IMR-90 (cell line): Measurements from ENCODE around the gene RNF217. TPM values are rescaled to one million over a fixed set of nuclear protein-coding genes. Genes with fewer than 3 reads are reported as not detected.

Experiments
- ATAC-seq: fragments of 200-7000 bp; cut with Tn5 transposase; 2 replicates; pipeline ENCODE4 v1.9.1; 2020; ENCODE audit warnings: low read depth, mild to moderate bottlenecking, moderate library complexity
- BruUV-seq: library from RNA; stranded (reverse); fragments of 400-500 nt; replicated peaks from 2 replicates; lab custom pipeline; 2021; lab: Mats Ljungman, UMichigan
- CTCF ChIA-PET: fragments of 300-600 bp; formaldehyde crosslinking; extraction: SDS; loops from one replicate; lab custom pipeline; 2021; ENCODE audit warnings: antibody characterized with exemption; lab: Yijun Ruan, JAX
- POLR2A ChIA-PET: fragments of 300-600 bp; sonication (Branson Sonifier 250); formaldehyde crosslinking; loops from one replicate; lab custom pipeline; 2022; ENCODE audit warnings: antibody characterized with exemption; ENCODE audit not compliant: unreplicated experiment; lab: Charles Lee
- DNase-seq: peaks from one replicate; pipeline ENCODE4 v3.0.0; 2013
- H2AFZ ChIP-seq: replicated peaks from 2 replicates; pipeline ENCODE3; 2013; ENCODE audit warnings: low read length, mild to moderate bottlenecking; ENCODE audit not compliant: poor library complexity
- H2AK5ac ChIP-seq: 2 replicates; pipeline ENCODE4 v1.6.1; 2013; ENCODE audit warnings: low read depth, low read length, inconsistent platforms
- H2AK9ac ChIP-seq: replicated peaks from 2 replicates; pipeline ENCODE3; 2013; ENCODE audit warnings: mild to moderate bottlenecking, low read depth, low read length, moderate library complexity; ENCODE audit not compliant: poor library complexity
- H2BK120ac ChIP-seq: 2 replicates; pipeline ENCODE4 v1.6.1; 2013; ENCODE audit warnings: low read depth, low read length, inconsistent platforms
- H2BK15ac ChIP-seq: 3 replicates; pipeline ENCODE4 v1.6.1; 2013; ENCODE audit warnings: low read depth, low read length, inconsistent platforms
- H2BK20ac ChIP-seq: 2 replicates; pipeline ENCODE4 v1.6.1; 2013; ENCODE audit warnings: low read depth, mild to moderate bottlenecking, inconsistent platforms, low read length, moderate library complexity
- H2BK5ac ChIP-seq: 2 replicates; pipeline ENCODE4 v1.6.1; 2013; ENCODE audit warnings: mild to moderate bottlenecking, low read depth, low read length, inconsistent platforms; ENCODE audit not compliant: poor library complexity, severe bottlenecking
- H3K14ac ChIP-seq: replicated peaks from 2 replicates; pipeline ENCODE4 v1.6.1; 2013; ENCODE audit warnings: low read depth, low read length, inconsistent platforms
- H3K18ac ChIP-seq: 2 replicates; pipeline ENCODE4 v1.6.1; 2013; ENCODE audit warnings: low read depth, low read length, control low read depth
- H3K23ac ChIP-seq: 2 replicates; pipeline ENCODE4 v1.6.1; 2013; ENCODE audit warnings: low read depth, low read length, inconsistent platforms
- H3K27ac ChIP-seq: 2 replicates; pipeline ENCODE4 v1.5.1; 2013; ENCODE audit warnings: mild to moderate bottlenecking, control low read depth, low read length; ENCODE audit not compliant: insufficient read depth
- H3K27me3 ChIP-seq: 2 replicates; pipeline ENCODE4 v1.6.1; 2013; ENCODE audit warnings: low read length; ENCODE audit not compliant: control insufficient read depth, insufficient read depth
- H3K36me3 ChIP-seq: 2 replicates; pipeline ENCODE4 v1.6.1; 2013; ENCODE audit warnings: low read length, mixed read lengths; ENCODE audit not compliant: control insufficient read depth, insufficient read depth
- H3K4ac ChIP-seq: 2 replicates; pipeline ENCODE4 v1.6.1; 2013; ENCODE audit warnings: low read depth, low read length, inconsistent platforms
- H3K4me1 ChIP-seq: 2 replicates; pipeline ENCODE4 v1.6.1; 2013; ENCODE audit warnings: low read length, mixed read lengths; ENCODE audit not compliant: control insufficient read depth, insufficient read depth
- H3K4me2 ChIP-seq: 2 replicates; pipeline ENCODE4 v1.6.1; 2013; ENCODE audit warnings: low read depth, mild to moderate bottlenecking, control low read depth, low read length, moderate library complexity
- H3K4me3 ChIP-seq: 2 replicates; pipeline ENCODE4 v1.5.1; 2013; ENCODE audit warnings: low read depth, mild to moderate bottlenecking, control low read depth, low read length, moderate library complexity; ENCODE audit not compliant: insufficient read depth
- H3K56ac ChIP-seq: 2 replicates; pipeline ENCODE4 v1.6.1; 2013; ENCODE audit warnings: low read length, inconsistent platforms; ENCODE audit not compliant: insufficient read depth; ENCODE audit errors: extremely low read depth
- H3K79me1 ChIP-seq, 2 experiments: 2 replicates each; pipeline ENCODE4 v1.6.1; 2013; ENCODE audit warnings: low read length in 2 of 2, inconsistent platforms in 1 of 2, low read depth in 1 of 2
- H3K9ac ChIP-seq: 2 replicates; pipeline ENCODE4 v1.6.1; 2013; ENCODE audit warnings: low read depth, low read length, control low read depth
- H3K9me1 ChIP-seq: 2 replicates; pipeline ENCODE4 v1.6.1; 2013; ENCODE audit warnings: low read length, inconsistent platforms; ENCODE audit not compliant: insufficient read depth
- H3K9me3 ChIP-seq: 2 replicates; pipeline ENCODE4 v1.6.1; 2013; ENCODE audit warnings: low read length; ENCODE audit not compliant: control insufficient read depth, insufficient read depth
- H4K20me1 ChIP-seq: 2 replicates; pipeline ENCODE4 v1.6.1; 2013; ENCODE audit warnings: low read length, inconsistent platforms; ENCODE audit not compliant: insufficient read depth
- H4K5ac ChIP-seq: 2 replicates; pipeline ENCODE4 v1.6.1; 2013; ENCODE audit warnings: mild to moderate bottlenecking, low read depth, low read length, control low read depth
- H4K8ac ChIP-seq, 2 experiments: 2 replicates each; pipeline ENCODE4 v1.6.1; 2013; ENCODE audit warnings: low read depth in 2 of 2, low read length in 2 of 2, control low read depth in 1 of 2, inconsistent platforms in 1 of 2
- H4K91ac ChIP-seq: 2 replicates; pipeline ENCODE4 v1.6.1; 2013; ENCODE audit warnings: low read depth, low read length, inconsistent platforms; ENCODE audit not compliant: insufficient read depth
- BHLHE40 ChIP-seq: fragments of 150-350 bp; IDR thresholded peaks from 2 replicates; pipeline ENCODE4 v1.6.1; 2016; ENCODE audit warnings: mild to moderate bottlenecking, low read depth, low read length
- CHD1 ChIP-seq: IDR thresholded peaks from 2 replicates; pipeline ENCODE4 v1.6.1; 2012; ENCODE audit warnings: low read depth, low read length, improper control_type of control experiment
- ELK1 ChIP-seq: fragments of 150-350 bp; IDR thresholded peaks from 2 replicates; pipeline ENCODE4 v1.6.1; 2016; ENCODE audit warnings: low read depth, mild to moderate bottlenecking, low read length, moderate library complexity, borderline replicate concordance
- MAFK ChIP-seq: IDR thresholded peaks from 2 replicates; pipeline ENCODE4 v1.6.1; 2012; ENCODE audit warnings: low read depth, low read length, improper control_type of control experiment
- MAZ ChIP-seq: IDR thresholded peaks from 2 replicates; pipeline ENCODE4 v1.6.1; 2012; ENCODE audit warnings: low read depth, mild to moderate bottlenecking, low read length, improper control_type of control experiment, moderate library complexity, borderline replicate concordance
- MXI1 ChIP-seq: IDR thresholded peaks from 2 replicates; pipeline ENCODE4 v1.6.1; 2012; ENCODE audit warnings: low read depth, mild to moderate bottlenecking, low read length, moderate library complexity, borderline replicate concordance
- NFE2L2 ChIP-seq: fragments of 150-350 bp; IDR thresholded peaks from 2 replicates; pipeline ENCODE4 v1.6.1; 2016; ENCODE audit warnings: low read depth, mild to moderate bottlenecking, low read length
- POLR2A ChIP-seq: IDR thresholded peaks from 2 replicates; pipeline ENCODE4 v1.6.1; 2012; ENCODE audit warnings: mild to moderate bottlenecking, low read depth, low read length
- RAD21 ChIP-seq: IDR thresholded peaks from 2 replicates; pipeline ENCODE4 v1.6.1; 2012; ENCODE audit warnings: low read length, improper control_type of control experiment
- RFX5 ChIP-seq: IDR thresholded peaks from 2 replicates; pipeline ENCODE4 v1.8.0; 2012; ENCODE audit warnings: low read depth, mild to moderate bottlenecking, low read length, moderate library complexity
- USF2 ChIP-seq: fragments of 150-350 bp; IDR thresholded peaks from 2 replicates; pipeline ENCODE4 v1.6.1; 2017; ENCODE audit warnings: mild to moderate bottlenecking, antibody characterized with exemption, low read length, low read depth
- dilution Hi-C: fragments of 300-500 bp; cut with HindIII; formaldehyde crosslinking; loops from one replicate; pipeline ENCODE4 v1.14.3; 2018; ENCODE audit warnings: low sequenced_read_pairs; ENCODE audit not compliant: unreplicated experiment
- in situ Hi-C: fragments of 300-500 bp; cut with MboI; formaldehyde crosslinking; loops from 3 replicates; pipeline ENCODE4 v1.14.3; 2019; ENCODE audit warnings: low sequenced_read_pairs, inconsistent platforms, mixed read lengths
- intact Hi-C: fragments of 100-400 bp; cut with micrococcal nuclease; formaldehyde crosslinking; loops from 2 replicates; pipeline ENCODE4 v1.10.0; 2022
- polyA plus RNA-seq, 3 experiments: library from polyadenylated mRNA; depleted of rRNA; stranded (reverse); fragments of >200 nt; gene quantifications; 2 replicates each; pipeline ENCODE4 v1.2.3, GENCODE V29; 2012; ENCODE audit warnings: low replicate concordance in 1 of 3
- total RNA-seq: library from RNA; depleted of rRNA; stranded (reverse); fragments of >200 nt; gene quantifications from 2 replicates; pipeline ENCODE4 v1.2.3, GENCODE V29; 2012

Gene RNF217
- total and polyA plus RNA-seq, 2 of the 4 experiments (the other 2 are of a cell fraction) = 11.7 to 20.4 TPM

GRCh38 chr6:124995131-124995530 is 32.9 kb downstream of the RNF217 start:
- H3K4me2 ChIP-seq = no peak overlapping the region
- in situ Hi-C loops (no loop called here), intact Hi-C loops (no loop called here), dilution Hi-C loops (no loop called here)
- no peak overlapping the region for H2AK9ac ChIP-seq
- TF ChIP-seq MXI1 = no peak
- no peak for TF ChIP-seq MAFK
- TF ChIP-seq CHD1 = no peak
- no peak for TF ChIP-seq USF2
- no peak for TF ChIP-seq MAZ
- TF ChIP-seq RFX5 = no peak
- no peak for TF ChIP-seq ELK1
- TF ChIP-seq NFE2L2 = no peak
- TF ChIP-seq BHLHE40 = no peak
- TF ChIP-seq RAD21 = no peak
- TF ChIP-seq POLR2A = no peak
- no peak overlapping the region for H4K91ac ChIP-seq
- peaks cover 39 to 70% of the 10 kb centered on the region in 2 experiments for H3K79me1 ChIP-seq
- no peak overlapping the region for H2AK5ac ChIP-seq
- no peak overlapping the region for H2BK5ac ChIP-seq
- H3K14ac ChIP-seq = no peak overlapping the region
- no peak overlapping the region for H3K56ac ChIP-seq
- H2BK20ac ChIP-seq = no peak overlapping the region
- H2BK120ac ChIP-seq = no peak overlapping the region
- BruUV-seq = no TSS peak
- H3K4me3 ChIP-seq = no peak overlapping the region
- H3K9me1 ChIP-seq = peaks cover 7% of the 10 kb centered on the region; the same call in 1 of the 2 replicates
- no peaks in the 10 kb centered on the region for H3K9me3 ChIP-seq
- H3K4me1 ChIP-seq = peaks cover 11% of the 10 kb centered on the region
- no peak overlapping the region for H3K18ac ChIP-seq
- CTCF ChIA-PET = no interaction called here
- POLR2A ChIA-PET = no interaction called here
- H3K27me3 ChIP-seq = no peaks in the 10 kb centered on the region
- no peak overlapping the region for H3K4ac ChIP-seq
- H4K20me1 ChIP-seq = no peaks in the 10 kb centered on the region
- H4K5ac ChIP-seq = no peak overlapping the region
- no peak overlapping the region for H3K27ac ChIP-seq
- H4K8ac ChIP-seq = no peak overlapping the region
- H3K9ac ChIP-seq = no peak overlapping the region
- no peak overlapping the region for H2BK15ac ChIP-seq
- ATAC-seq (peak; percentile 64), DNase-seq (no peak)
- H3K36me3 ChIP-seq = peaks cover 5% of the 10 kb centered on the region
- H3K23ac ChIP-seq = no peak overlapping the region
- H2AFZ ChIP-seq = no peak overlapping the region
